GM04503 (cell line): ENCODE measurements around the gene ZIM2.
"Not testable (repeated sequence)": the region's sequence is repeated elsewhere in the genome, so short reads cannot be mapped to it uniquely, and the experiment has no call there.

Source experiments
- DNase-seq: peaks from one replicate; pipeline ENCODE4 v3.0.0-alpha.2; 2012; ENCODE audit warnings: low read depth

Gene ZIM2

DNA sequence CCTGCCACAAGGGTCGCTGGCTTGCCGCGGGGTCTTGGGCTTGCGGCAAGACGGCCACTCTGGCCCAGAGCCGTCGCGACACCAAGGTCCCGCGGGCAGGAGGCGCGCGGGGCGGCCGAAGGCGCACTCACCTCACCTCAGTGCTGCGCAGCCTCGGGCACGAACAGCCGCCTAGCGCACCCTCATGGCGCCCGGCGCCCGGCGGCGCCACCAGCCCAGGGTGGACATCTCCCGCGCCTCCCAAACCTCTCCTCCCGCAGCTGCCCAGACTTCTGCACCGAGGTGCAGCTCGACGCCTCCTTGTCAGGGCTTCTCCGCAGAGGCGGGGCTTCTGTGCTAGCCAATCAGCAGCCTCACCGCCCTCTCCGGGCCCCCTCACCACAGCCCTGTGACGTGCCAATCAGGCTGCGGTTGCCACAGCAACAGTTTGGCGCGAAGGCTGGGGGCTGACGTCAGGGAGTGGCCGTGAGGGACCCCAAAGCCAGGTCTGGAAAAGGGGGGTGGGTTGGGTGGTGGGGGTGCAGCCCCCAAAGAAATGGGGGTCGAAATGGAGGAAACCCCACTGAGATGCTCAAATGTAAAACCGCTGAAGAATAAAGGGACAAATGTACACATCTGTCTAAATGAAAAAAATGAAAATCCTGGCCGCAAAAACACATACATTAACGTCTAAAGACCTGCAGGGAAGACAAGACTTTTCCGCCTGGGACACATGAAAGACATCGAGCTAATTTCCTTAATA is at the start of gene ZIM2, which contains the start of gene PEG3:
Gene ZIM2, minus strand, starts transcription at position 276 of the 742 bp plus-strand sequence. CDS start 16,449 bp downstream, outside the sequence.
Gene PEG3, minus strand, starts transcription at position 276 of the 742 bp plus-strand sequence. CDS start 16,071 bp downstream, outside the sequence.
- no peak for DNase-seq

DNA sequence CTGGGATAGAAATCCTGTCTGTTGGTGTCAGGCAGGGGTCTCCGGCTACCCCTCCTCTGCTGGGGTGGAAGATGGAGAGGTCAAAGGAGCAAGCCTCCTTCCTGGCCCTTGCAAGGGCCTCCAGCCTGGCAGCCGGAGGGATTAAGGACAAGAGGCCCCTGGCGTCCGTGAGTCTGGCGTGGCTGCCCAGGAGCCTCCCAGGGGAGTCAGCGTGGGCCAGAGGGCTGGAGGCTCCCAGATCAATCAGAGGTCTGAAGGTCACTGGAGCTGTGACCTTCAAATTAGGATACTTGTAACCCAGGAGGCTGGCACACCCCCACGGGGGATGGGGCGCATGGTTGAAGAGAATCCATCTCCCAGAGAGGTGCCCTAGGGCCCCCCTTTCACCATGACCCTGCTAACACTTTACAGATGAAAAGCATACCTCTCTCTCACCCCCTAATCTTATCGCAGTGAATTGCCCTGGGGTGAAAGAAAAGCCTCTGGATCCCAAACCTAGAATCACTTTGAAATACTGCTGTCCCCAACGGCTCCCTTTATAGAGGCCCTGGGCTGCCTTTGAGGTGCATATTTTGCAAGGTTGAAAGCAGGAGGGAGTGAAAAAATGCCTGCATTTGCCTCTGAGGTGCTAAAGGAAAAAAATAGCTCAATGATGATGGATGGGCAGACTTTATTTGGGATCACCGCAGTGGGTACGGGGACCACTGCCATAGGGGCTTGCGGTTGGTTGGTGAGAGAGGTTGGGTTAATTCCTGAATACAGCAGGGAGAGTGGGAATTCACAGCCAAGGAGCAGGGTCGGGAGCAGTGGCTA is 44.9 kb upstream of the ZIM2 start:
- DNase-seq, result no peak

GRCh38 chr19:56884441-56884840 is 43.9 kb upstream of the ZIM2 start:
- no peak for DNase-seq

- DNase-seq, result no peak
These were observed 40.2 kb upstream of the ZIM2 start for GRCh38 chr19:56880592-56881190.

GRCh38 chr19:56877069-56877715 is 36.7 kb upstream of the ZIM2 start:
- no peak for DNase-seq

- DNase-seq, result no peak
These were observed 35.2 kb upstream of the ZIM2 start for GRCh38 chr19:56875717-56876116.

DNA sequence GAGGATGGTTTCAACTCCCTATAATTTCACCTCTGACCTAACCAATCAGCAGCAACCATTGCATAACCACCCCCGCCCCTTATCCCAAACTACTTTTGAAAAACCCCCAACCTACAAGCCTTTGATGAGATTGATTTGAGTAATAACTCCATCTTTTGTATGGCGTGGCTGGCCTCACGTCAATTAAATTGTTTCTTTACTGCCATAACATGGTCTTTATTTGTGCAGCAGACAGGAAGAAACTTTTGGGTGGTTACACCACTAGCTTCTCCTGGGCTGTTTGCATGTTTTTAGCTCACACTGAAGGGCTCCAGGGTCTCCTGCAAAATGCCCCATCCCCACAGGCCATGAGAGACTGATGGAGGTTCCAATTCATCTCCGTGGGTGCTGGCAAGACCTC is 34.0 kb upstream of the ZIM2 start:
- no peak for DNase-seq

GRCh38 chr19:56873493-56873892 is 33.0 kb upstream of the ZIM2 start:
- no peak for DNase-seq

GRCh38 chr19:56869886-56870285 is 29.4 kb upstream of the ZIM2 start:
- no peak for DNase-seq

- DNase-seq, result no peak
These were observed 27.9 kb upstream of the ZIM2 start for GRCh38 chr19:56868446-56868845.

GRCh38 chr19:56866538-56866937 is 26.0 kb upstream of the ZIM2 start:
- no peak for DNase-seq

- DNase-seq, result no peak
These were observed 24.1 kb upstream of the ZIM2 start for GRCh38 chr19:56864443-56865125.

GRCh38 chr19:56862741-56863140 is 22.2 kb upstream of the ZIM2 start:
- no peak for DNase-seq

DNA sequence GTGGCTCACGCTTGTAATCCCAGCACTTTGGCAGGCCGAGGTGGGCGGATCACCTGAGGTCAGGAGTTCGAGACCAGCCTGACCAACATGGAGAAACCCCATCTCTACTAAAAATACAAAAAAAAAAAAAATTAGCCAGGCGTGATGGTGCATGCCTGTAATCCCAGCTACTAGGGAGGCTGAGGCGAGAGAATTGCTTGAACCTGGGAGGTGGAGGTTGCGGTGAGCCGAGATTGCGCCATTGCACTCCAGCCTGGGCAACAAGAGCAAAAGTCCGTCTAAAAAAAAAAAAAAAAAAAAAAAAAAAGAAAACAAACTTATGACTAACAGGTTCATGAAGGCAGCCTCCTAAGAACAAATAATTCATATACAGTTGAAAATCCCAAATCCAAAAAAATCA is 19.9 kb upstream of the ZIM2 start:
- DNase-seq, result not testable (repeated sequence)

- no peak for DNase-seq
These were observed 17.5 kb upstream of the ZIM2 start for GRCh38 chr19:56858026-56858425.

- DNase-seq, result no peak
These were observed 16.3 kb upstream of the ZIM2 start for GRCh38 chr19:56856822-56857221.

- not testable (repeated sequence) for DNase-seq
These were observed 11.8 kb upstream of the ZIM2 start for GRCh38 chr19:56852361-56852760.

- DNase-seq, result no peak
These were observed 7.6 kb upstream of the ZIM2 start for GRCh38 chr19:56848166-56848565.

DNA sequence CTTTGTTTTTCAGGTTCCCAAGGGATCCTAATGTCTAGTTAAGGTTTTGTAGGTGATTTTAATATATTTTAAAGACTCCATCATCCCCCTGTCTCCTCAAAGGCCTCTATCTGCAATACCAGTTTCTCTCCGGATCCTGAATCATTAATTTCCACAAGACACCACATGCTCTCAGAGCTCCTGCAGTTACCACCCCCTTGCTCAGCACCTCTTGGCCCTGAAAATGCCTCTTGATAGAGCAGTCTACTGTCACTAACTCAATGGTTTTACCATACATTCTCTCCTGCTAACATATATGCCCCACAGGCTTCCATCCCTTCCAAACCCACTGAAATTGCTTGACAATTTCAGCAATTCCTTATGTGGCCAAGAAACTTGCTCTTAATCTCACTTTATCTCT is 1.9 kb upstream of the ZIM2 start:
- no peak for DNase-seq

DNA sequence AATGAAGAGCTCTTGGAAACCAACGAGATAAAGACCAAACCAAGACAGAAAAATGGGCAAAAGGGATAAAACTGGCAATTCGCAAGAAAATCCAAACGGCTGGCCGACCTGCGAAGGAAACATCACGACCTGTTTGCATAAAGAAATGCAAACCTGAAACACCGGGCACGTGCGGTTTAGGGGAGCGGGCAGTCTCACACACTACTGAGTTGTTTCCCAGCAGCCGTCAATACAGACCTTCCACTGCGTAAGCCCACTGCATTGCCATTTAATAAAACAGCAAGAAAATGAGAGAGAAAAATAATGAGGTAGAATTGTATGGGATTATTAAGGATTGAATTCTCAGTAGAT is 642 bp upstream of the ZIM2 start:
- no peak for DNase-seq

DNA sequence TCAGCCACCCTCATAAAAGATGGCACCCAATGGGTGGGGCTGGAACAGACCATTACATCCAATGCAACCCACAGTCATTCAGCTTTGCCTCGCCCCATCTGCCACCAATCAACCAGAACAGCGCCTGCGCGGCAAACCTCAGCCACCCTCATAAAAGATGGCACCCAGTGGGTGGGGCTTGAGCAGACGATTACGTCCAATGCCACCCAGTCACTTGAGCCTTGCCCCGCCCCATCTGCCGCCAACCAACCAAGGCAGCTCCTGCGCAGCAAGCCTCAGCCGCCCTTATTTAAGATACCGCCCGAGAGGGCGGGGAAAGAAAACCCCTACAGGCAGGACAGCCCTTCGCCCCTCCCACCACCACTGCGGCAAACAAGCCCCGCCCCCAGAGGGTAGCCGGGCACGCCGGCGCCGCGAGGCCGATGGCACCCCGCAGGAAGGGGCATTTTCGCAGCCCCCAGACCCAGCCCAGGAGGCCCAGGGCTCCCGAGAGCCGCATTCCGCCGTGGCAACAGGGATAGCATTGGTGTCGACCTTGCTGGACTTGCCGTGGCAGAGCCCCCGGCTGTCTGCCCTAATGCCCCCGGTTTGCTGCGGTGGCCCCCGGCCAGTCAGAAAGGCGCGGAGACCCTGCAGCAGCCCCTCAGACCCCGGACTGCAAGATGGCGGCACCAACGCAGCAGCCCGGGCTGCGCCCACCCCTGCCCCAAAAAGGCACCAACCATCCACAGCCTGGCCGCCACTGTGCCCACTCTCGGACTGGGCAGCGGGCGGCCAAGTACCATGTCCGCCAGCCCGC is 675 bp downstream of the ZIM2 start:
- DNase-seq, result no peak
